ENCODE measurements around the gene ERBB2. TPM values are rescaled to one million over a fixed set of nuclear protein-coding genes. Genes with fewer than 3 reads are reported as not detected.

ERBB2 gene
- total and polyA plus RNA-seq, 8 donors: 13.1 to 402 (median 56.5) TPM

DNA sequence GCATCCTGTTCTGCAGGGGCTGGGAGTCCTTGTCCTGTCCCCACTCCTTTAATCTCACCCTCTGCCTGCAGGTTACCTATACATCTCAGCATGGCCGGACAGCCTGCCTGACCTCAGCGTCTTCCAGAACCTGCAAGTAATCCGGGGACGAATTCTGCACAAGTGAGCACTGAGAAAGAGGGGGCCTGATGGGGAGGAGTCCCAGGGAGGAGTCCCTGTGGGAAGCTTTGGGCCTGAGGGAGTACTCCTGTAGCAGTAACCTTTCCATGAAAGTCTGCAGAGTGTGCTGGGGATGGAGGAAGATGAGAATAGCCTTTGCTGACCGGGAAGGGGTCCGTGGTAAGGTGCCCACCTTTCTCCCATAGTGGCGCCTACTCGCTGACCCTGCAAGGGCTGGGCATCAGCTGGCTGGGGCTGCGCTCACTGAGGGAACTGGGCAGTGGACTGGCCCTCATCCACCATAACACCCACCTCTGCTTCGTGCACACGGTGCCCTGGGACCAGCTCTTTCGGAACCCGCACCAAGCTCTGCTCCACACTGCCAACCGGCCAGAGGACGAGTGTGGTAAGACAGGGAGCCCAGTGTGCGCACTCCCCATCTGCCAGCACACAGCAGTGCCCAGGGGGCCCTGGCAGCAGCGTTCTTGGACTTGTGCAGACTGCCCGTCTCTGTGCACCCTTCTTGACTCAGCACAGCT, 15.7 kb downstream of the ERBB2 start:
- Histone ChIP-seq H3K9me3 (no peaks in the 10 kb centered on the region), H3K4me3 (no peak overlapping the region), H3K4me1 (peaks cover 6 to 20% (median 18%) of the 10 kb centered on the region in 4 donors), H3K27me3 (no peaks in the 10 kb centered on the region), H3K27ac (peak overlapping the region; percentile 78 to 90 (median 81)), H3K36me3 (peaks cover 27 to 99% (median 92%) of the 10 kb centered on the region in 4 donors)
- intact Hi-C loops (cut with DNase I; ENCODE audit: low total_unique reads): no loop called here
- no peak for DNase-seq
- WGBS, 5 donors: 72 to 85% (median 79%) methylated on average over 14 to 18 of the region's 18 CpGs
- TF ChIP-seq POLR2A (IDR thresholded peaks at IDR 0.05): no peak
- TF ChIP-seq, protein P1, sequence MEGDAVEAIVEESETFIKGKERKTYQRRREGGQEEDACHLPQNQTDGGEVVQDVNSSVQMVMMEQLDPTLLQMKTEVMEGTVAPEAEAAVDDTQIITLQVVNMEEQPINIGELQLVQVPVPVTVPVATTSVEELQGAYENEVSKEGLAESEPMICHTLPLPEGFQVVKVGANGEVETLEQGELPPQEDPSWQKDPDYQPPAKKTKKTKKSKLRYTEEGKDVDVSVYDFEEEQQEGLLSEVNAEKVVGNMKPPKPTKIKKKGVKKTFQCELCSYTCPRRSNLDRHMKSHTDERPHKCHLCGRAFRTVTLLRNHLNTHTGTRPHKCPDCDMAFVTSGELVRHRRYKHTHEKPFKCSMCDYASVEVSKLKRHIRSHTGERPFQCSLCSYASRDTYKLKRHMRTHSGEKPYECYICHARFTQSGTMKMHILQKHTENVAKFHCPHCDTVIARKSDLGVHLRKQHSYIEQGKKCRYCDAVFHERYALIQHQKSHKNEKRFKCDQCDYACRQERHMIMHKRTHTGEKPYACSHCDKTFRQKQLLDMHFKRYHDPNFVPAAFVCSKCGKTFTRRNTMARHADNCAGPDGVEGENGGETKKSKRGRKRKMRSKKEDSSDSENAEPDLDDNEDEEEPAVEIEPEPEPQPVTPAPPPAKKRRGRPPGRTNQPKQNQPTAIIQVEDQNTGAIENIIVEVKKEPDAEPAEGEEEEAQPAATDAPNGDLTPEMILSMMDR (IDR thresholded peaks at IDR 0.05): no peak
- no peak for TF ChIP-seq EP300 (IDR thresholded peaks at IDR 0.05)
- TF ChIP-seq POLR2AphosphoS5 (IDR thresholded peaks at IDR 0.05): no peak

DNA sequence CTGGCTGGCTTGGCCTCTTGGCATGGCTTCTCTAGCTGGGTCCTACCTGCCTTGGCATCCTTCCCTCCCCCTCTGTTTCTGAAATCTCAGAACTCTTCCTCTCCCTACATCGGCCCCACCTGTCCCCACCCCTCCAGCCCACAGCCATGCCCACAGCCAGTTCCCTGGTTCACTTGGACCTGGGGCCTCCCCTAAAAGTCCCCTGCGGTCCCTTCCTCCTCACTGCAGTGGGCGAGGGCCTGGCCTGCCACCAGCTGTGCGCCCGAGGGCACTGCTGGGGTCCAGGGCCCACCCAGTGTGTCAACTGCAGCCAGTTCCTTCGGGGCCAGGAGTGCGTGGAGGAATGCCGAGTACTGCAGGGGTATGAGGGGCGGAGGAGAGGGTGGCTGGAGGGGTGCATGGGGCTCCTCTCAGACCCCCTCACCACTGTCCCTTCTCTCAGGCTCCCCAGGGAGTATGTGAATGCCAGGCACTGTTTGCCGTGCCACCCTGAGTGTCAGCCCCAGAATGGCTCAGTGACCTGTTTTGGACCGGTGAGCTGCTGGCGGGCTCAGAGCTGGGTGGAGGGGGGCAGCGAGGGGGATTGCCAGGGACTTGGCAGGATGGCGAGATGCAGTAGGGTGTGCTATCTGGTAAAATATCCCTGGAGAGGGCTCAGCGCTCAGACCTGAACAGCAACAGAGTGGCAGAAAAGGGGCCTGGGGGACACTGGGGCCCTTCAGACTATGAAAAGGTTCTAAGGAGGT, 16.4 kb downstream of the ERBB2 start:
- no peak for DNase-seq

DNA sequence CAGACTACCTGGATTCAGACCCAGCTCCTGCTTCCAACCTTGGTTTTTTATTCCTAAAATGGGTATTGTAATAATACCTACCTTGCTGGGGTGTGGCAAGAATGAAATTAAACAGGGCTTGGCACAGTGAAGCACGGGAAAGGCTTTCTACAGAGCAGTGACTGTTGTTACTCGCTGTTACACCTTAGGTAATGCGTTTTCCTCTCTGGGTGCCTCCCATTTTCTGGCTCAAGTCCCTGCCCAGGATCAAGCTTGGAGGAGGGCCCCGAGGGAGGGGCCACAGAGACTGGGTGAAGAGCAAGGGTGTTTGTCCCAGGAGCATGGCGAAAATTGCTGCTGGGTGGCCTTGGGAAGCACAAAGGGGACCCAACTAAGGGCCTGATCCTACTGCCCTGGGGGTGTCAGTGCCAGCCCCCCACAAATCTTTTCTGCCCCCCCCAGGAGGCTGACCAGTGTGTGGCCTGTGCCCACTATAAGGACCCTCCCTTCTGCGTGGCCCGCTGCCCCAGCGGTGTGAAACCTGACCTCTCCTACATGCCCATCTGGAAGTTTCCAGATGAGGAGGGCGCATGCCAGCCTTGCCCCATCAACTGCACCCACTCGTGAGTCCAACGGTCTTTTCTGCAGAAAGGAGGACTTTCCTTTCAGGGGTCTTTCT, 17.1 kb downstream of the ERBB2 start:
- Histone ChIP-seq H3K9me3 (no peaks in the 10 kb centered on the region), H3K4me1 (peaks cover 6 to 20% (median 18%) of the 10 kb centered on the region in 4 donors), H3K36me3 (peaks cover 16 to 95% (median 88%) of the 10 kb centered on the region in 4 donors), H3K27ac (peak overlapping the region; percentile 78 to 90 (median 81)), H3K4me3 (no peak overlapping the region), H3K27me3 (no peaks in the 10 kb centered on the region)
- peak in 1 of 2 donors; percentile 81 for DNase-seq
- intact Hi-C loops (cut with DNase I; ENCODE audit: low total_unique reads): no loop called here
- WGBS, 5 donors: 57 to 76% (median 66%) methylated on average over 11 of the region's 11 CpGs
- TF ChIP-seq POLR2AphosphoS5 (IDR thresholded peaks at IDR 0.05) (peak in 2 of 3 donors; percentile 40 to 62), EP300 (IDR thresholded peaks at IDR 0.05) (no peak)
- TF ChIP-seq, protein P1 (IDR thresholded peaks at IDR 0.05): no peak

More for the DNA sequence above, 16.4 kb downstream of the ERBB2 start:
- H3K27ac ChIP-seq: peak overlapping the region; percentile 78 to 90 (median 81)
- H3K27me3 ChIP-seq: no peaks in the 10 kb centered on the region
- H3K4me3 ChIP-seq: no peak overlapping the region
- peaks cover 24 to 95% (median 88%) of the 10 kb centered on the region in 4 donors for H3K36me3 ChIP-seq
- H3K9me3 ChIP-seq: no peaks in the 10 kb centered on the region
- peaks cover 6 to 20% (median 18%) of the 10 kb centered on the region in 4 donors for H3K4me1 ChIP-seq
- no peak for TF ChIP-seq POLR2AphosphoS5 (IDR thresholded peaks at IDR 0.05)
- TF ChIP-seq POLR2A (IDR thresholded peaks at IDR 0.05): no peak
- TF ChIP-seq, protein P1 (IDR thresholded peaks at IDR 0.05): no peak
- no peak for TF ChIP-seq EP300 (IDR thresholded peaks at IDR 0.05)
- intact Hi-C loops (cut with DNase I; ENCODE audit: low total_unique reads): no loop called here
- 38 to 65% (median 60%) methylated on average over 11 to 15 of the region's 15 CpGs for WGBS, 5 donors

DNA sequence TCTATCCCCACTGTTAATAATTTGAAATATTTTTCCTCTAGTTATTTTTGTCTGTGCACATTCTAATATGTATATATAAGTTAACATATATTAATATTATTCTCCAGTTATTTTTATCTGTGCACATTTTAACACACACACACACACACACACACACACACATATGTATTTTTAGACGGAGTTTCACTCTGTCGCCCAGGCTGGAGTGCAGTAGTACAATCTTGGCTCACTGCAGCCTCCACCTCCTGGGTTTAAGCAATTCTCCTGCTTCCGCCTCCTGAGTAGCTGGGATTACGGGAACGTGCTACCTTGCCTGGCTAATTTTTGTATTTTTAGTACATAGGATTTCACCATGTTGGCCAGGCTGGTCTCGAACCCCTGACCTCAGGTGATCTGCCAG, 17.8 kb downstream of the ERBB2 start:
- intact Hi-C loops (cut with DNase I; ENCODE audit: low total_unique reads): no loop called here
- H3K4me1 ChIP-seq: peaks cover 6 to 20% (median 18%) of the 10 kb centered on the region in 4 donors
- H3K4me3 ChIP-seq: no peak overlapping the region
- no peaks in the 10 kb centered on the region for H3K27me3 ChIP-seq
- H3K9me3 ChIP-seq: no peaks in the 10 kb centered on the region
- H3K36me3 ChIP-seq: peaks cover 14 to 95% (median 86%) of the 10 kb centered on the region in 4 donors
- 75 to 87% (median 82%) methylated on average over 6 of the region's 6 CpGs for whole genome bisulfite sequencing, 5 donors
- TF ChIP-seq, protein P1 (IDR thresholded peaks at IDR 0.05): no peak
- H3K27ac ChIP-seq: no peak overlapping the region
- no peak for DNase-seq
